Stimulated activated CD8-positive, alpha-beta memory T cell treated with anti-CD3 and anti-CD28 coated beads, Interleukin-7, amount 100 ng/mL, for 48 hours (primary cell): Measurements from ENCODE around the gene C3AR1.

ENCODE experiments used
- DNase-seq, 2 donors: peaks; one replicate each; pipeline ENCODE4 v3.0.0-alpha.2; 2020; ENCODE audit warnings: low read depth in 1 of 2; ENCODE audit errors: extremely low read depth in 1 of 2

The C3AR1 gene

GRCh38 chr12:8058506-8058905 is 7.7 kb downstream of the C3AR1 start:
- no peak for DNase-seq

GRCh38 chr12:8057839-8058238 is 8.3 kb downstream of the C3AR1 start:
- no peak for DNase-seq

- no peak for DNase-seq
Measured at GRCh38 chr12:8057306-8057705, 8.9 kb downstream of the C3AR1 start.

- DNase-seq = no peak
Measured at GRCh38 chr12:8054816-8055215, 11.3 kb downstream of the C3AR1 start.

GRCh38 chr12:8052679-8053078 is 13.5 kb downstream of the C3AR1 start:
- DNase-seq = no peak

GRCh38 chr12:8050600-8051250 is 15.4 kb downstream of the C3AR1 start:
- no peak for DNase-seq

- DNase-seq = no peak
Measured at GRCh38 chr12:8048906-8049305, 17.3 kb downstream of the C3AR1 start.

- no peak for DNase-seq
Measured at GRCh38 chr12:8047842-8048241, 18.3 kb downstream of the C3AR1 start.

GRCh38 chr12:8045952-8046944 is 19.9 kb downstream of the C3AR1 start:
- DNase-seq = peak in 1 of 2 donors; percentile 59

GRCh38 chr12:8040791-8041190 is 25.4 kb downstream of the C3AR1 start:
- no peak for DNase-seq

GRCh38 chr12:8038659-8039114 is 27.5 kb downstream of the C3AR1 start:
- DNase-seq = no peak

- DNase-seq = no peak
Measured at GRCh38 chr12:8037947-8038346, 28.2 kb downstream of the C3AR1 start.

GRCh38 chr12:8037046-8037663 is 29.0 kb downstream of the C3AR1 start:
- DNase-seq = no peak

- no peak for DNase-seq
Measured at GRCh38 chr12:8036346-8036745, 29.8 kb downstream of the C3AR1 start.

GRCh38 chr12:8035440-8036010 is 30.6 kb downstream of the C3AR1 start:
- no peak for DNase-seq

GRCh38 chr12:8034802-8035201 is 31.4 kb downstream of the C3AR1 start:
- DNase-seq = no peak

GRCh38 chr12:8033153-8034044 is 32.8 kb downstream of the C3AR1 start:
- no peak for DNase-seq

GRCh38 chr12:8032242-8033152 is 33.7 kb downstream of the C3AR1 start, which contains the start of gene FOXJ2:
FOXJ2 (plus strand) TSS chr12:8032716; CDS start chr12:8039833, 7,117 bp downstream.
- DNase-seq = no peak

- no peak for DNase-seq
Measured at GRCh38 chr12:8031872-8032241, 34.3 kb downstream of the C3AR1 start.
